BLaER1 treated with 17β-estradiol and CSF1 and Interleukin-3, amounts not matched to agents 10 nM and 100 nM (cell line): ENCODE results near the gene EIF4B.

ENCODE experiments used
- H3K27ac ChIP-seq, 11 experiments: shearing (Covaris generic); formaldehyde crosslinking; 2 replicates each; pipeline ENCODE4 v1.8.1; 2022
- H3K27me3 ChIP-seq, 11 experiments: shearing (Covaris generic); formaldehyde crosslinking; 2 replicates each; pipeline ENCODE4 v1.8.1; 2022
- H3K36me3 ChIP-seq, 11 experiments: shearing (Covaris generic); formaldehyde crosslinking; 2 replicates each; pipeline ENCODE4 v1.8.1; 2022
- H3K4me1 ChIP-seq, 10 experiments: shearing (Covaris generic); formaldehyde crosslinking; 2 replicates each; pipeline ENCODE4 v1.8.1; 2022
- H3K4me2 ChIP-seq, 11 experiments: shearing (Covaris generic); formaldehyde crosslinking; 2 replicates each; pipeline ENCODE4 v1.8.1; 2022
- H3K4me3 ChIP-seq, 10 experiments: shearing (Covaris generic); formaldehyde crosslinking; 2 replicates each; pipeline ENCODE4 v1.8.1; 2022
- H3K9ac ChIP-seq, 11 experiments: shearing (Covaris generic); formaldehyde crosslinking; 2 replicates each; pipeline ENCODE4 v1.8.1; 2022
- H3K9me3 ChIP-seq, 11 experiments: shearing (Covaris generic); formaldehyde crosslinking; replicated peaks in 1 of 11; 2 replicates each; pipeline ENCODE4 v1.8.1; 2022
- H4K20me1 ChIP-seq, 11 experiments: shearing (Covaris generic); formaldehyde crosslinking; 2 replicates each; pipeline ENCODE4 v1.8.1; 2022
- Cebpa-rat ChIP-seq, 11 experiments: shearing (Covaris generic); IDR thresholded peaks; 2 replicates each; pipeline ENCODE4 v1.8.1; 2022

The EIF4B gene

GRCh38 chr12:53036802-53037201 is 30.5 kb downstream of the EIF4B start:
- Histone ChIP-seq H3K36me3 (peaks cover 89 to 100% (median 99%) of the 10 kb centered on the region in 11 experiments), H3K9me3 (no peaks in the 10 kb centered on the region), H4K20me1 (peaks cover 49 to 83% (median 79%) of the 10 kb centered on the region in 11 experiments; a peak in 20 of 22 replicates)

GRCh38 chr12:53039851-53040250 is 33.6 kb downstream of the EIF4B start:
- H3K36me3 ChIP-seq: peaks cover 71 to 89% (median 84%) of the 10 kb centered on the region in 11 experiments
- H3K9me3 ChIP-seq: no peaks in the 10 kb centered on the region
- no peak for TF ChIP-seq Cebpa-rat (IDR thresholded peaks at IDR 0.05)
- H3K4me1 ChIP-seq: peaks cover 11 to 30% (median 20%) of the 10 kb centered on the region in 10 experiments
- H3K27ac ChIP-seq: no peak overlapping the region
- no peak overlapping the region for H3K4me3 ChIP-seq
- H3K27me3 ChIP-seq: no peaks in the 10 kb centered on the region
- no peak overlapping the region for H3K4me2 ChIP-seq
- peaks cover 31 to 70% (median 58%) of the 10 kb centered on the region in 11 experiments; a peak in 19 of 22 replicates for H4K20me1 ChIP-seq
- H3K9ac ChIP-seq: no peak overlapping the region

More at GRCh38 chr12:53036802-53037201, 30.5 kb downstream of the EIF4B start:
- H3K4me1 ChIP-seq: peaks cover 11 to 40% (median 31%) of the 10 kb centered on the region in 10 experiments
- H3K27me3 ChIP-seq: no peaks in the 10 kb centered on the region
- H3K27ac ChIP-seq: no peak overlapping the region
- H3K9ac ChIP-seq: peak overlapping the region in 2 of 11 experiments; percentile 1 to 4; a peak in 2 of 22 replicates
- H3K4me2 ChIP-seq: no peak overlapping the region
- H3K4me3 ChIP-seq: no peak overlapping the region
- TF ChIP-seq Cebpa-rat (IDR thresholded peaks at IDR 0.05): peak in 2 of 11 experiments; percentile 25 to 52; a peak in 1 of 22 replicates

GRCh38 chr12:53042607-53043454 is 36.6 kb downstream of the EIF4B start:
- no peak for TF ChIP-seq Cebpa-rat (IDR thresholded peaks at IDR 0.05)
- peaks cover 42 to 59% (median 54%) of the 10 kb centered on the region in 11 experiments for H3K36me3 ChIP-seq
- H3K9me3 ChIP-seq: no peaks in the 10 kb centered on the region
- no peak overlapping the region for H3K9ac ChIP-seq
- H3K4me1 ChIP-seq: peaks cover 24 to 47% (median 35%) of the 10 kb centered on the region in 10 experiments
- H3K27ac ChIP-seq: no peak overlapping the region
- no peaks in the 10 kb centered on the region for H3K27me3 ChIP-seq
- H3K4me2 ChIP-seq: no peak overlapping the region
- H4K20me1 ChIP-seq: peaks cover 17 to 40% (median 31%) of the 10 kb centered on the region in 11 experiments; a peak in 19 of 22 replicates
- no peak overlapping the region for H3K4me3 ChIP-seq

- Histone ChIP-seq H3K27ac (no peak overlapping the region), H4K20me1 (peaks cover 8 to 29% (median 18%) of the 10 kb centered on the region in 11 experiments; a peak in 17 of 22 replicates), H3K9me3 (no peaks in the 10 kb centered on the region), H3K4me1 (peaks cover 27 to 47% (median 35%) of the 10 kb centered on the region in 10 experiments), H3K27me3 (no peaks in the 10 kb centered on the region), H3K4me2 (no peak overlapping the region), H3K4me3 (no peak overlapping the region), H3K36me3 (peaks cover 29 to 46% (median 41%) of the 10 kb centered on the region in 11 experiments), H3K9ac (no peak overlapping the region)
- TF ChIP-seq Cebpa-rat (IDR thresholded peaks at IDR 0.05): no peak
These were observed 37.9 kb downstream of the EIF4B start for GRCh38 chr12:53044052-53044581.

GRCh38 chr12:53044896-53045695 is 38.8 kb downstream of the EIF4B start:
- peak overlapping the region in 9 of 11 experiments; percentile 82 to 99 (median 96); a peak in 9 of 22 replicates for H3K4me2 ChIP-seq
- peaks cover 0 to 21% (median 9%) of the 10 kb centered on the region in 11 experiments; a peak in 8 of 22 replicates for H4K20me1 ChIP-seq
- H3K4me3 ChIP-seq: no peak overlapping the region
- no peaks in the 10 kb centered on the region for H3K9me3 ChIP-seq
- H3K27me3 ChIP-seq: no peaks in the 10 kb centered on the region
- no peak for TF ChIP-seq Cebpa-rat (IDR thresholded peaks at IDR 0.05)
- no peak overlapping the region for H3K27ac ChIP-seq
- peaks cover 36 to 53% (median 43%) of the 10 kb centered on the region in 10 experiments for H3K4me1 ChIP-seq
- no peak overlapping the region for H3K9ac ChIP-seq
- peaks cover 20 to 36% (median 32%) of the 10 kb centered on the region in 11 experiments for H3K36me3 ChIP-seq

- Histone ChIP-seq H3K27ac (no peak overlapping the region), H3K4me1 (peaks cover 39 to 59% (median 48%) of the 10 kb centered on the region in 10 experiments), H3K4me3 (peak overlapping the region in 1 of 10 experiments; percentile 71; a peak in 3 of 20 replicates), H3K4me2 (peak overlapping the region; percentile 82 to 99 (median 96)), H3K27me3 (no peaks in the 10 kb centered on the region), H4K20me1 (peaks cover 0 to 24% (median 9%) of the 10 kb centered on the region in 11 experiments; a peak in 8 of 22 replicates), H3K9me3 (no peaks in the 10 kb centered on the region), H3K36me3 (peaks cover 16 to 30% (median 26%) of the 10 kb centered on the region in 11 experiments), H3K9ac (no peak overlapping the region)
- TF ChIP-seq Cebpa-rat (IDR thresholded peaks at IDR 0.05): no peak
These were observed 39.4 kb downstream of the EIF4B start for GRCh38 chr12:53045696-53046045.

- Histone ChIP-seq H3K27ac (peak overlapping the region; percentile 61 to 84 (median 78)), H3K36me3 (peaks cover 10 to 20% (median 15%) of the 10 kb centered on the region in 11 experiments; a peak in 17 of 22 replicates), H3K9me3 (no peaks in the 10 kb centered on the region), H3K4me3 (peak overlapping the region; percentile 63 to 76 (median 67)), H3K4me2 (peak overlapping the region; percentile 82 to 99 (median 96)), H4K20me1 (peaks cover 0 to 33% (median 9%) of the 10 kb centered on the region in 11 experiments; a peak in 8 of 22 replicates), H3K4me1 (peaks cover 39 to 69% (median 58%) of the 10 kb centered on the region in 10 experiments), H3K9ac (peak overlapping the region; percentile 77 to 90 (median 84)), H3K27me3 (no peaks in the 10 kb centered on the region)
- no peak for TF ChIP-seq Cebpa-rat (IDR thresholded peaks at IDR 0.05)
These were observed 40.5 kb downstream of the EIF4B start for GRCh38 chr12:53046655-53047220.
